ENCODE results near the gene SCLT1. TPM values are rescaled to one million over a fixed set of nuclear protein-coding genes. Genes with fewer than 3 reads are reported as not detected.
"Not testable (repeated sequence)": the region's sequence is repeated elsewhere in the genome, so short reads cannot be mapped to it uniquely, and the experiment has no call there.

SCLT1 gene
- 10 to 100 TPM; 15.4 to 21.0 (median 17.3) TPM for polyA plus RNA-seq (ENCODE audit: insufficient read length in 4 of 4)

DNA sequence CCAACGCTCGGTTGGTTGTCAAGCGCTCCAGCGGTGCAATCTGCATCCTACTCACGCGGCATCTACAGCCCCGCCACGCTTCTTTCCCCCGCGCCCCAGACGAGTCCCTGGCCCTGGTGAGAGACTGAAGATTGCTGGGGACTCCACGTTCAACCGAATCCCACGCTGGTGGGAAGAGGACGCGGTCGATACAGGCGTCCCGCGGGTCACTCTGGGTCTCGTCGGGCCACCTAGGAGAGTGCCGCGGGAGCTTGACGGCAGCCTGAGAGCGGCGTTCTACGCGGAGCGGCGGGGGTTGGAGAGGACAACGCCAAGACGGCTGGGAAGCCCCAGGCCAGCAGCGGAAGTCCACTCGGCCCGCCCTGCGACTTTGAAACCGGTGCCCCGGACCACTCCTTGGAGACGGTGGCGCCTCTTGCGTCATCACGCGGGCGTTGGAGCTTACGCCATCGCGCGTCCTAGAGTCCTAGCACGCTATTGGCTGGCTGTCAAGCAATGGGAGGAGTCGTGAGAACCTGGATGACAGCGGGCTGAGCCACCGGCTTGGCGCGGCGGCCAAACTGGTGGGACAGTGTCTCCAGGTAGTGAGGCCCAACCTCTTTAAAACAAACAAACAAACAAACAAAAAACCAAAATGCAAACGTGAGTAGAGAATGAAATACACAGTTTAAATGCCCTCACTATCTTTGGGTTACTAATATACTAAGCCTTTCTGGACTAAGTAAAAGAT lies at the start of gene SCLT1:
TSS of gene SCLT1 (minus strand) at position 349 of the 730 bp plus-strand sequence. CDS start 436 bp downstream, outside the sequence.
- peak; percentile 84 to 98 (median 94) for DNase-seq (ENCODE audit: low read depth in 4 of 4, low spot score in 2 of 4)

DNA sequence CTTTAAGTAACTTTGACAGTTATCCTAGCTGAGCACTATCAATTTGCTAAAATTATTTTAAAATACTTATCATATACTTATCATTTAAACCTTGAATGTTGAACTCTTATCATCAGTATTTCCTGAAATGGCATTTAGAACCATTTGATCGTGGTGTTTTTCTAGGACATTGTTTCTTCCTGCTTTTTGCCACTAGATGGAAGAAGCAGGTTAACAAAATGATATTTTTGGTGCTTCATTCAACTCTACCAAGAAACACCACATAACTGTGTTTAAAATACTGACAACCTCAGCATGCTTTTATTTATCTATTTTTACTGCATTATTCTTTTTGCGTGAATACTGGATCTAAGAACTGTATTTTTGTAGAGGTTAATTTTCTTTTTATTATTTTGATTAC lies 47.2 kb upstream of the SCLT1 start:
- DNase-seq (ENCODE audit: low read depth in 4 of 4, low spot score in 2 of 4), result no peak

DNA sequence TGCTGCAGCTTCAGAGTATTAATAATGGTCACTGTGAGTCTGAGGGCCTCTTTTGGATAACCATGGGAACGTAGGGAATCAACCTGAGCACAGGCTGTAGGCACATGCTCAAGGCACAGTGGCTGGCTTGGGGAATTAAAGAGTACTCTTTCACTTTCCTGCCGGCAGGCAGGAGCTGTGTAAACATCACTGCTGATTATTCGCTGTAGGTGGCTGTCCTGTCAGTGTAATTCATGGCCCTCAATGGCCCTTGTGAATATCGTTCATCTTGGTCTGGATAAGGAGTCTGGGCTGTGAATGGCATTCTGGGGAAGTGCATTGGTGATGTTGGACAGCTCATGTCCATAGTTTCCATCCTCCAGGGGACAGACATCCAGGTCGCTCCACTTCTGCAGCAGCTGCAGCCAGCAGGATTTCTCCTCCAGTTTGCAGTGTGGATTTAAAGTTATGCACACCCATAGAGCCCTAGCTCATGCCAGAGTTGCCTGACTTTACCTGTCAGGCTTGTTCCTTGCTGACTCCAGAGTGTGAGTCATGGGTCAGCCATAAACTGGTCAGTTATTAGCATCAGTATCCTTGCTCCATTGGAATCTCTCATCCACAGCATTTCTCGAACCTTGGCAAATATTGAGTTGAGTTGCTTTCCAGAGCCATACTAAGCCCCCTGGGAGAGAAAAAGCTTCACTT lies 45.6 kb upstream of the SCLT1 start:
- DNase-seq (ENCODE audit: low read depth in 4 of 4, low spot score in 2 of 4), result no peak

DNA sequence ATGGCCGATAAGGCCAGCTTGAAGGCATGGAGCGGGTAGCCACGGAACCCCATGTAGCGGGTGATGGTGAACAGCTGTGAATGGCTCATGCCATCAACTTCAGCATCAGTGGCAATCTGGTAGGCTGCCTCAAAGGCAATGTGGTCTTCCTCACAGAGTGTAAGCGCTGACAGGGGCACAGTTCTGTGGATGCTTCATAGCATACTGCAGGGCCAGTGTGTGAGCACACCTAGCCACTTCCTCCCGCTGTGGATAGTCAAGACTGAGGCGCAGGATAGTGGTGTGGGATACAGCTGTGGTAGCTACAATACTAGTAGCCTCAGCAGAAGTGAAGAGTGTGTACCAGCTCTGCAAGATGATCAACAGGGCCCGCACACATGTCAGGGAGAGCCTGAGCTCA lies 43.1 kb upstream of the SCLT1 start:
- no peak for DNase-seq (ENCODE audit: low read depth in 4 of 4, low spot score in 2 of 4)

DNA sequence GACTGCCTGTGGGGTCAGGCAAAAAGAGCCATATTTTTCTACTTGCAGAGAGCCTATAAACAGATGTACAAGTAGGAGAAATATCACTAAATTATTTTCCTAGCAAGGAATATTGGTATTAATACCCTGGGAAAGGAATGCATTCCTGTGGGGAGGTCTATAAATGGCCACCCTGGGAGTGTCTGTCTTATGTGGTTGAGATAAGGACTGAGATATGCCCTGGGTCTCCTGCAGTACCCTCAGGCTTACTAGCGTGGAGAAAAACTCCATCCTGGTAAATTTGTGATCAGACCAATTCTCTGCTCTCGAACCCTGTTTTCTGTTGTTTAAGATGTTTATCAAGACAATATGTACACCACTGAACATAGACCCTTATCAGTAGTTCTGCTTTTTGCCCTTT lies 38.0 kb upstream of the SCLT1 start:
- DNase-seq (ENCODE audit: low read depth in 4 of 4, low spot score in 2 of 4), result no peak

DNA sequence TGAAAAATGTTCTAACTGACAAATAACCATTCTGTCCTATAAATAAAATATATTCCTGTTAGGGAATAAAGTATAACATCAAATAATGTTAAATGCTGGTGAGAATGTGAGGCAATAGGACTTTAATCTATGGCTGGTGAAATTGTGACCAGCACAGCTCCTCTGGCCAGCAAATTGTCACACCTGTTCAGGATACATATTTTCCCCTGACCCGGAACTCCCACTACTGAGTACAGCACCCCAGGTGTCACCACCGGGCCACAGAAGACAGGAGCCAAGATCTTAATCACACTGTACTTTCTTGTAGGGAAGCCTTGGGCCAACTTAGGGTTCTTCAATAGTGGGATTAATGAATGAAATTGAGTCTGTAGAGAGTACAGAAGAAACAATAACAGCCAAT lies 35.8 kb upstream of the SCLT1 start:
- DNase-seq (ENCODE audit: low read depth in 4 of 4, low spot score in 2 of 4), result no peak

DNA sequence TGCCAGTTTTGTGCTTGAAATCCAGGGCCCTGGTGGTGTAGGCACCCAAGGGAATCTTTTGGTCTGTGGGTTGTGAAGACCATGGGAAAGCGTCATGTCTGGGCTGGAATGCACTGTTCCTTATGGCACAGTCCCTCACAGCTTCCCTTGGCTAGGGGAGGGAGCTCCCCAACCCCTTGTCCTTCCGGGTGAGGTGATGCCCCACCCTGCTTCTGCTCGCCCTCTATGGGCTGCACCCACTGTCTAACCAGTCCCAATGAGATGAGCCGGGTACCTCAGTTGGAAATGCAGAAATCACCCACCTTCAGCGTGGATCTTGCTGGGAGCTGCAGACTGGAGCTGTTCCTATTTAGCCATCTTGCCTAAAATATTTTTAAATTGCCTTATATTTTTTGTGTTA lies 33.3 kb upstream of the SCLT1 start:
- not testable (repeated sequence) for DNase-seq (ENCODE audit: low read depth in 4 of 4, low spot score in 2 of 4)

DNA sequence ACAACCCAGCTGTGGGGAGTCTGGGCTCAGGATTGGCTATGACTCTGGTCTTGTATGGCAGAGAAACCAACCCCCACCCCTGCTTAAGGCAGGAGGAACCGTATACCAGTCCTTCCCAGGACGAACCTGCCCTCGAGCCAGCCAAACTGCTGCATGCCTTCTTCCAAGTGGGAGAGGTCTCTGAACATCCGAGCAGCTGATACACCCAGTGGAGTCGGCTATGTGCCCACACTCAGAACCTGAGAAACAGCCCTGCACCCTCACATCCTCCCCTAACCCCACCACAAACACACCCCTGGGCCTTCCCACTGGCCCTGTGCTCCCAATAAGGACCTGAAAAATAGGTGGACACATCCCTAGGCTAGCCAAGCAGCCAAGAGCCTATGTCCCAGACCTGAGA lies 24.4 kb upstream of the SCLT1 start:
- DNase-seq (ENCODE audit: low read depth in 4 of 4, low spot score in 2 of 4), result no peak

DNA sequence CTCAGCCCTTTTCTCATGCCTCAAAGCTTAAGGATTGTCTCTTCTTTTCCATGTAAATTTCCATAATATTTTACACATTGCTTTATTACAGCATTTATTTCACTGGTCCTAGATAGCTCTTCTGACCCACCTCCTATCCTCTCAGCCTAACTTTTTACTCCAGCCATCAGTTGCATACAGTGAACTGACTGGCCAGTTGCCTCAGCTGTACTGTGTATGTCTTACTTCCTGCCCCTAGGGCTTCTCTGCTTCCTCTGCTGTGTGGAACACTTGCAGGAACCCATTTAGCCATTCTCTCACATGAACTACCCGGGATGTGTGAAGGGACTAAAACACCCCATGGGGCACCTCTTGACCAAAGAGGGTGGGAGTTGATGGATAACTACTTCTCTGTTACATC lies 20.6 kb upstream of the SCLT1 start:
- no peak for DNase-seq (ENCODE audit: low read depth in 4 of 4, low spot score in 2 of 4)

DNA sequence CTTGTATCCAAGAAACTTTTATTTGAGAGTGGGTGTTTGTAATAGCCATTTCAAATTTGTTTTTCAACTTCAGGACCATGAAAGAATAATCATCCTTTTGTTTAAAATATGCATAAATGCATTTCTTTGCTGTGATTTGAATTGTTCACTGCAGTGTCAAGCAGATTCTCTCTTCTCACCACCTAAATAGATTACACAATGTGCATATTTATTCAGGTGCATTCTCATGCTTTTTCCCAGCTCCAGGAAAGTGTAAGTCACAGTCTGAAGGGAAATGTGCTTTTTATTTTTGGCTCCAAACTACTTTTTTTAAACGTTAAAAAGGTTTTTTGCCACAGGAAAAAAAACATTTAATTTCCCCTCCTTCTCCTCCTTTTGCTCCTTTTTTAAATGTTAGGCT lies 20.1 kb upstream of the SCLT1 start:
- DNase-seq (ENCODE audit: low read depth in 4 of 4, low spot score in 2 of 4), result no peak

DNA sequence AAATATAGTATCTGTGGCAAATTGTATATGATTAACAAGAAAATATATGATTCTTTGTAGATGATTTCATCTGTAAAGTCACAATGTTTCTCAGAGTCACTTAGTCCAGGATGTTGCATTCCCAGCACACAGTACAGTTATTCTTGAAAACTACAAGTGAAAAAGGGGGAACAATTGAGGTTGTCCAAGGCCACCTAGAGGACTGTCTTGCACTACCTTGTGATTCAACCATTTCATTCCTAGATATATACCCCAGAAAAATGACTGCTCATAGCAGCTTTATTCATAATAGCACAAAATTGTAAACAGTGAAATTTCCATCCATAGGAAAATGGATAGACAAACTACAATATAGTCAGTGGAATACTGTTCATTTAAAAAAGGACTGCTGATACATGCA lies 18.6 kb upstream of the SCLT1 start:
- no peak for DNase-seq (ENCODE audit: low read depth in 4 of 4, low spot score in 2 of 4)

DNA sequence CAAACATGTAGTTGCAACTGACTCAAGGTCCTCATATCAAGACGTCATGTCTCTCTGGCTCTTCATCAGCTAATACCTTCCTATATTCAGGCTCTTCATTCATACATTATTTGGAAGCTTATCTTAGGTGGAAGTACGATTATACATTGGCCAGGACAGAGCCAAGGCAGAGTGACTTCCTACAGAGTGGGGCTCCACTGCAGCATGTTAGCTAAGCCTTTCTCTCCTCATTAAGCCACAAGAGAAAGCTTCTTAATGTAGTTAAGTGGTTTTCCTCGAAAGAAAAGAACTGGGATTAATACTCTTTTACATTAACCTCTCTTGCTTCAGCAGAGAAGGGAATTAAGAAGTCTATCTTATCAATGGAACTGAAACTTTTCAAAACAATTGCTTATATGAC lies 17.6 kb upstream of the SCLT1 start:
- DNase-seq (ENCODE audit: low read depth in 4 of 4, low spot score in 2 of 4), result no peak

DNA sequence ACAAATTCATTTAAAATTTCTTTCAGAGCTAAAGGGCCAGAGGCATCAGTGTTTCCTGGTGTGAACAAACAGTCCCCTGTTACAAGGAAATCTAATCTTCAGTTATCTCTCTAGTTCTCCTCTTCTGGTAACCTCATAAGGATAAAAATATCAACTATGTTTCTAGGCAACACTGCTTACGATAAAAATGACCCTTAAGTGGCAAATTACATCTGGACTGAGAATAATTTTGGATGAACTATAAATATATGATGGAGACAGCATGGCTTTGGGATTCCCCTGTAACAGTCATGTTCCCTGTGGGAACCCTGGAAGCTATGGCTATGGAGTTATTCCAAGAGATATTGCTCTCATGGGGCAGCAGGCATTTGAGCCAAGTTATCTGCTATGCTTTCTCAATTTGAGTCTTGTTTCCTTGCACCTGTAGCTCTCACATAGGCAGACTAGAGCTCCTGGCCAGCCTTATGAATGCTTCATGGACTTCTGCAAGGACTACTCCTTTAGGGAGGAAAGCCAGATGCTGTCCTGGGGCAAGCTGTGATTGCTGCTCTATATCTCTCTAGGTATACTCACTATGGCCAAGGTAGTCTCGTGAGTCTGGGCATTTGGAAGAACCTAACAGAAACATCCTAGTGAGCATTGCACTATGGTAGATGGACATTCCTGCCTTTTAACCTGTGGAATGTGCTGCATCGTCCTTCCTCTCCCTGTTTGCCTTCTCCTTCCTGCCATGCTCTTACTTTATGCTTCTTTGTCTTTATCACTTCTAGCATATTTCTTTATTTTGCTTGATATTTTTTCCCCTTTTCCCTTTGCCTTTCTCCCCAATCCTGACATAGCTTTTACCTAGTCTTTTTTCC lies 16.9 kb upstream of the SCLT1 start:
- DNase-seq (ENCODE audit: low read depth in 4 of 4, low spot score in 2 of 4), result no peak

DNA sequence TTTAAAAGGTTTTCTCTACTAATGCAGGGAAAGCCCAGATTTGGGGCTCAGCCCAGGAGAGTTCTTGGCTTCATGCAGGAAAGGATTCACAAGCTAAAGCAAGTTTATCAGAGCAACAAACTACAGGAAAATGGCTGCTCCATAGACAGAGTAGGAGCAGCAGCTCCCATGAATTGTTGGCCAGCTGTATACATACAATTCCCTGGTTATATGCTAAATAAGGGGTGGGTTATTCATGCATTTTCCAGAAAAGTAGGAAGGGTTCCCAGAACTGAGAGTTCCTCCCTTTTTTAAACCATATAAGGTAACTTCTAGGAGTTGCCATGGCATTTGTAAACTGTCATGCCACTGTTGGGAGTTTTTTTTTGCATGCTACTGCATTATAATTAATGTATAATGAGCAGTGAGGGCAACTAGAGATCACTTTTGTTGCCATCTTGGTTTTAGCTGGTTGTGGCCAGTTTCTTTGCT lies 5.2 kb upstream of the SCLT1 start:
- no peak for DNase-seq (ENCODE audit: low read depth in 4 of 4, low spot score in 2 of 4)

DNA sequence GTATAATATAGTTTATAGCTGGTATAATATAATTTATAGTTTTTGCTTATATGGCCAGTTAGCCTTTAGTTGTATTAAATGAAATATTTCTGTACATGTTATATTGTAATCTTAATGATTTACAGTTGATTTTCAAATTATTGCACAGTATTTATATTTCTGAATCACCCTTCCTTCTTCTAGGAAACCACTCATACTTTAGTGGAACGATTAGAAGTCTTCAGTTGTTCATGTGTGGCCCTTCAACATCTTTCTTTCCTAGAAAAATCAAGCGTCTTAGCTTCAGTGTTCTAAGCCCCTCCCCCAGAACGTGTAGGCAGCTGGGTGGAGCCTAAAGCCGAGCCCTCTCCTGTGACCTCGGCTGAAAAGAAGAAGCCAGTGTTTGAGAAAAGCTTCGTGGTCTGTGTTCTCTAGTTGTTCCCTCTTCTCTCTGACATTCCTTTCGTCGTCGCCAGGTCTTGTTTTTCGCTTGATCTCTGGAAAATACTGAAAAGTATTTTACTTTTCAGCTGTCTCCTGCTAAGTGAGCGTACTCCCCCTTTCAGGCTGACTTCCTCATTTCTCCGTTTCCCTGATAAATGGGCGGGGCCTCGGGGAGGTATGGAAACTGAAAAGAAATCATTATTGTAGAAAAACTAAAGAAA lies 2.6 kb upstream of the SCLT1 start, which contains the start of gene C4orf33:
TSS of gene C4orf33 (plus strand) at position 342 of the 644 bp plus-strand sequence. CDS start 6,459 bp downstream, outside the sequence.
- peak; percentile 58 to 73 (median 62) for DNase-seq (ENCODE audit: low read depth in 4 of 4, low spot score in 2 of 4)

DNA sequence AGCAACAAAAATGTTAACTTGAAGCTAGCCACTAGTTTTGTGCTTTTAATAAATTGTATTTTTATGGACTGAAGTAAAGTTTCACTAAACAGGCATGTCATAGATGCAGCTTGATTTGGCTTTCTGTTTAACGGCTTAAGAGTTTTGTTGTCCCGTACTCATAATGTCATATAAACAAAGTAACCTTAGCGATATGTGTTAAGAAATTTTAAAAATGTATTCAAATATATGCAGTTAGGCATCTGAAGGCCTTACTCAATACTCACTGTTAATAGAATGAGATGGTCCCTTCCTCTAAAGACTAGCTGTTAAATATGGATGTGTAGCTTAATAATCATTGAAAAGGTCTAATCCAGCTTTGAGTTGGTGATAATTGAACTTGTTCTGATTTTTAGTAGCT lies 1.0 kb upstream of the SCLT1 start:
- DNase-seq (ENCODE audit: low read depth in 4 of 4, low spot score in 2 of 4), result no peak

DNA sequence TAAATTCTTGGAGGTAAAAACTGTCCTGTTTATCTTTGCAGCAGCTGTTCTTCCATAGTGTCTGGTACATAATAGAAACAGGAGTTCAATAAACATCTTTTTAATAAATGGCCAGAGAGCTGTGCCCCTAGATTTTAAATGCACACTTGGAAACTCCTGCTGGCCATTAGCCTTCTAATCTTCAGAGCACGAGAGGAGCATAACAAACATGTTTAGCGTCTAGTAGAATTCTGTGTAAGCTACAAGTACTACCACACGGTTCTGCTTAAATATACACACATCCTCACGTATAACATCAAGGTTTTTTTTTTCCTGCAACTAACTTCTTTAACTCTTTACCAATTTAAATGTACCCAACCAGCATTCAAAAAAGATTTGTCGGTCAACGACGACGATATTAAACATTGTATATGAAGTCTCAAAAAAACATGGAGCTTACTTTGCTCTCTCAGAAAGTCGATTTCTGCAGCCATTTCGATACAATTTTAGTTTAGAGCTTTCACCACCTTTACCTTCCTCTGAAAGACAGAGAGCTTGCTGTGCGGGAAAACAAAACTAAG lies 628 bp downstream of the SCLT1 start:
- DNase-seq (ENCODE audit: low read depth in 4 of 4, low spot score in 2 of 4), result peak in 3 of 4 donors; percentile 30 to 77 (median 38)

DNA sequence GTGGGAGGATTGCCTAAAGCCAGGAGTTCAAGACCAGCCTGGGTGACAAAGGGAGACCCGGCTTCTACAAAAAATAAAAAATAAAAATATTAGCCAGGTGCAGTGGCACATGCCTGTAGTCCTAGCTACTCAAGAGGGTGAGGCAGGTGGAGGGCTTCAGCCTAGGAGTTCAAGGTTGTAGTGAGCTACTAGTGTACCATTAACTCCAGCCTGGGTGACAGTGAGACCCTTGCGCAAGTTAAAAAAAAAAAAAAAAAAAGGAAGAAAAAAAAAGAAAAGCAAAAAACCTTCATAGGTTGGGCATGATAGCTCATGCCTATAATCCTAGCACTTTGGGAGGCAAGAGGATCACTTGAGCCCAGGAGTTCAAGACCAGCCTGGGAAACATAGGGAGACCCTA lies 5.8 kb downstream of the SCLT1 start:
- no peak for DNase-seq (ENCODE audit: low read depth in 4 of 4, low spot score in 2 of 4)

DNA sequence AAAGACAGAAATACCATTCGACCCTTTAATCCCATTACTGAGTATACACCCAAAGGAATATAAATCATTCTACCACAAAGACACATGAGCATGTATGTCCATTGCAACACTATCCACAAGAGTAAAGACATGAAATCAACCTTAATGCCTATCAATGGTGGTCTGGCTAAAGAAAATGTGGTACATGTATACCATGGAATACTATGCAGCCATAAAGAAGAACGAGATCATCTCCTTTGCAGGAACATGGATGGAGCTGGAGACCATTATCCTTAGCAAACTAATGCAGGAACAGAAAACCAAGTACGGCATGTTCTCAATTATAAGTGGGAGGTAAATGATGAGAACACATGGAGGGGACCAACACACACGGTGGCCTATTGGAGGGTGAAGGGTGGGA lies 7.9 kb downstream of the SCLT1 start:
- no peak for DNase-seq (ENCODE audit: low read depth in 4 of 4, low spot score in 2 of 4)

DNA sequence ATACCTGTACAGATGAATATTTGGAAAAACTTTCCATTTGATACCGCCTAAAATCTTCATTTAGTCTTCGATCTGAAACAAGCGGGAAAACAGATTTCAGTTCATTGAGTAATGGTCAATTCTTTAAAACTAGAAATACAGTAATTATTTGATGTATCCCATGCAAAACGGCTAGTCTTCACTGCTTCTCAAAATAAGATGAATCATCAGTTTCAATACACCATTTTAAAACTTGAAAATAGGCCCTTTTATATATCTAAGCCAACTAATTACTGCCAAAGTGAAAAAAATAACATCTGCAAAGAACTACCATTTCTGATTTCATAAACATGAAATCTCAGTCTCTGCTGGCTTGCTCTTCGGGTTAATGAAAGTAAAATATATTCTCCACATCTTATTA lies 11.0 kb downstream of the SCLT1 start:
- DNase-seq (ENCODE audit: low read depth in 4 of 4, low spot score in 2 of 4), result no peak
